HCT116 (cell line): ENCODE results near the gene RBM39. TPM values are rescaled to one million over a fixed set of nuclear protein-coding genes. Genes with fewer than 3 reads are reported as not detected.

ENCODE experiments used
- ATAC-seq: fragments of 200-7000 bp; cut with Tn5 transposase; 2 replicates; pipeline ENCODE4 v1.9.1; 2020; ENCODE audit warnings: mild to moderate bottlenecking, moderate library complexity
- BruUV-seq: library from RNA; stranded (reverse); fragments of 400-500 nt; replicated peaks from 2 replicates; lab custom pipeline; 2021; lab: Mats Ljungman, UMichigan
- CTCF ChIA-PET: fragments of 300-600 bp; sonication (Branson Sonifier 250); formaldehyde crosslinking; loops from one replicate; lab custom pipeline; 2021; ENCODE audit warnings: antibody characterized with exemption; lab: Charles Lee
- POLR2A ChIA-PET: fragments of 300-600, 350-600 bp; sonication (Branson Sonifier 250); formaldehyde crosslinking; loops from one replicate; lab custom pipeline; 2021; ENCODE audit warnings: antibody characterized with exemption; lab: Charles Lee
- RAD21 ChIA-PET, 2 experiments: fragments of 300-600 bp; sonication (Branson Sonifier 250); formaldehyde crosslinking; loops; one replicate each; lab custom pipeline; 2023; ENCODE audit warnings: low total read pairs in 2 of 2; ENCODE audit not compliant: uncharacterized antibody in 2 of 2, unreplicated experiment in 2 of 2, low non-redundant PET in 1 of 2; lab: Charles Lee
- DNase-seq: peaks from one replicate; pipeline ENCODE4 v3.0.0-alpha.2; 2010; ENCODE audit warnings: low read depth, low spot score
- H2AFZ ChIP-seq: fragments of 200-600 bp; shearing (Covaris generic), sonication (generic); 2 replicates; pipeline ENCODE4 v1.6.1; 2017; ENCODE audit warnings: low read depth, mixed run types, mixed read lengths, antibody characterized with exemption, low read length; ENCODE audit not compliant: poor library complexity, severe bottlenecking
- H3K27ac ChIP-seq: 2 replicates; pipeline ENCODE4 v1.5.1; 2012; ENCODE audit warnings: low read depth, low read length
- H3K27me3 ChIP-seq: fragments of 200-600 bp; sonication (generic); 2 replicates; pipeline ENCODE4 v1.6.1; 2016; ENCODE audit warnings: mixed run types, low read length, mixed read lengths; ENCODE audit not compliant: insufficient read depth
- H3K36me3 ChIP-seq, 2 experiments: fragments of 200-500 bp in 1 of 2; fragments of 200-600 bp in 1 of 2; sonication (Bioruptor generic) in 1 of 2; sonication (generic) in 1 of 2; 2 replicates each; pipeline versions ENCODE4 v1.5.1 to v1.6.1; 2014 to 2016; ENCODE audit warnings: low read length in 2 of 2, inconsistent platforms in 1 of 2, mixed read lengths in 1 of 2, mixed run types in 1 of 2; ENCODE audit not compliant: insufficient read depth in 2 of 2, control insufficient read depth in 1 of 2
- H3K4me1 ChIP-seq, 2 experiments: fragments of 200-600 bp in 1 of 2; sonication (generic) in 1 of 2; 2 replicates each; pipeline versions ENCODE4 v1.5.1 to v1.6.1; 2012 to 2017; ENCODE audit warnings: low read length in 2 of 2, inconsistent platforms in 1 of 2, mild to moderate bottlenecking in 1 of 2, mixed read lengths in 1 of 2, mixed run types in 1 of 2, moderate library complexity in 1 of 2; ENCODE audit not compliant: insufficient read depth in 2 of 2, control insufficient read depth in 1 of 2
- H3K4me2 ChIP-seq: fragments of 200-600 bp; sonication (generic); 2 replicates; pipeline ENCODE4 v1.6.1; 2017; ENCODE audit warnings: mixed run types, low read length, mixed read lengths
- H3K4me3 ChIP-seq, 2 experiments: fragments of 200-600 bp in 1 of 2; sonication (generic) in 1 of 2; replicated peaks in 1 of 2; 2 replicates each; pipeline ENCODE4 v1.5.1; 2011 to 2016; ENCODE audit warnings: low read length in 2 of 2, control low read depth in 1 of 2, low read depth in 1 of 2, mild to moderate bottlenecking in 1 of 2, mixed read lengths in 1 of 2, mixed run types in 1 of 2
- H3K79me2 ChIP-seq: fragments of 200-600 bp; sonication (generic); 2 replicates; pipeline ENCODE4 v1.6.1; 2017; ENCODE audit warnings: mild to moderate bottlenecking, mixed run types, low read length, moderate library complexity, mixed read lengths; ENCODE audit not compliant: insufficient read depth
- H3K9ac ChIP-seq: fragments of 200-600 bp; sonication (generic); 2 replicates; pipeline ENCODE4 v1.6.1; 2016; ENCODE audit warnings: low read length, mixed read lengths
- H3K9me2 ChIP-seq: fragments of 200-600 bp; sonication (generic), shearing (Covaris generic); 2 replicates; pipeline ENCODE4 v1.6.1; 2017; ENCODE audit warnings: mixed run types, mild to moderate bottlenecking, moderate library complexity; ENCODE audit not compliant: insufficient read depth
- H3K9me3 ChIP-seq, 2 experiments: fragments of 200-500 bp in 1 of 2; fragments of 200-600 bp in 1 of 2; sonication (Bioruptor generic) in 1 of 2; sonication (generic) in 1 of 2; 2 replicates each; pipeline ENCODE4 v1.6.1; 2014 to 2017; ENCODE audit warnings: low read length in 2 of 2, mixed read lengths in 2 of 2, inconsistent platforms in 1 of 2, low read depth in 1 of 2, mild to moderate bottlenecking in 1 of 2, mixed run types in 1 of 2, moderate library complexity in 1 of 2; ENCODE audit not compliant: control insufficient read depth in 1 of 2, insufficient read depth in 1 of 2
- H4K20me1 ChIP-seq: fragments of 200-600 bp; sonication (generic), shearing (Covaris generic); 2 replicates; pipeline ENCODE4 v1.6.1; 2017; ENCODE audit warnings: mixed run types, mild to moderate bottlenecking, moderate library complexity; ENCODE audit not compliant: insufficient read depth
- CBX3 ChIP-seq: IDR thresholded peaks from 2 replicates; pipeline ENCODE4 v1.6.1; 2012; ENCODE audit warnings: low read depth
- CEBPB ChIP-seq: IDR thresholded peaks from 2 replicates; pipeline ENCODE4 v1.6.1; 2012; ENCODE audit warnings: low read depth
- EGR1 ChIP-seq: IDR thresholded peaks from 2 replicates; pipeline ENCODE4 v1.6.1; 2012; ENCODE audit warnings: low read depth
- ELF1 ChIP-seq: IDR thresholded peaks from 2 replicates; pipeline ENCODE4 v1.6.1; 2012; ENCODE audit warnings: low read depth, borderline replicate concordance
- EZH2 ChIP-seq: fragments of 200-600 bp; sonication (generic); IDR thresholded peaks from 2 replicates; pipeline ENCODE4 v1.6.1; 2017; ENCODE audit warnings: antibody characterized with exemption, mixed run types
- EZH2phosphoT487 ChIP-seq: fragments of 200-600 bp; IDR thresholded peaks from 2 replicates; pipeline ENCODE4 v1.6.1; 2018; ENCODE audit warnings: antibody characterized with exemption, borderline replicate concordance
- JUND ChIP-seq: IDR thresholded peaks from 2 replicates; pipeline ENCODE4 v1.6.1; 2012
- POLR2A ChIP-seq: IDR thresholded peaks from 2 replicates; pipeline ENCODE4 v1.7.0; 2011; ENCODE audit warnings: borderline replicate concordance; ENCODE audit not compliant: insufficient read depth, insufficient read length; ENCODE audit errors: extremely low read depth
- RAD21 ChIP-seq: IDR thresholded peaks from 2 replicates; pipeline ENCODE4 v1.6.1; 2012; ENCODE audit warnings: low read depth, mild to moderate bottlenecking
- REST ChIP-seq: IDR thresholded peaks from 2 replicates; pipeline ENCODE4 v1.6.1; 2012; ENCODE audit warnings: low read depth
- SIN3A ChIP-seq: IDR thresholded peaks from 2 replicates; pipeline ENCODE4 v1.6.1; 2012; ENCODE audit warnings: low read depth
- SP1 ChIP-seq: IDR thresholded peaks from 2 replicates; pipeline ENCODE4 v1.6.1; 2012; ENCODE audit warnings: low read depth
- SRF ChIP-seq: IDR thresholded peaks from 2 replicates; pipeline ENCODE4 v1.6.1; 2012; ENCODE audit warnings: low read depth
- TCF7L2 ChIP-seq: IDR thresholded peaks from 2 replicates; pipeline ENCODE4 v1.7.0; 2011; ENCODE audit warnings: borderline replicate concordance, inconsistent platforms; ENCODE audit not compliant: insufficient read depth, insufficient read length; ENCODE audit errors: extremely low read depth
- YY1 ChIP-seq: IDR thresholded peaks from 2 replicates; pipeline ENCODE4 v1.6.1; 2011; ENCODE audit warnings: low read length, low read depth, moderate library complexity, mild to moderate bottlenecking; ENCODE audit not compliant: insufficient replicate concordance; ENCODE audit errors: extremely low read depth
- ZNF274 ChIP-seq: fragments of 200-500 bp; sonication (Bioruptor generic); IDR thresholded peaks from 2 replicates; pipeline ENCODE4 v1.6.1; 2014; ENCODE audit warnings: mild to moderate bottlenecking, low read depth, low read length, inconsistent platforms
- intact Hi-C: fragments of 100-400 bp; cut with micrococcal nuclease; formaldehyde crosslinking; loops from 2 replicates; pipeline ENCODE4 v1.10.0; 2022
- total RNA-seq: library from RNA; stranded (reverse); gene quantifications from one replicate; pipeline ENCODE4 v1.2.1, GENCODE V29; 2021; ENCODE audit not compliant: unreplicated experiment
- TF ChIP-seq, protein P1 (sequence below): IDR thresholded peaks from 2 replicates; pipeline ENCODE4 v1.6.1; 2011; ENCODE audit warnings: mild to moderate bottlenecking, low read length, moderate library complexity; ENCODE audit not compliant: insufficient replicate concordance; ENCODE audit errors: extremely low read depth
- TF ChIP-seq, protein P2 (sequence below): IDR thresholded peaks from 2 replicates; pipeline ENCODE4 v1.6.1; 2012
- TF ChIP-seq, protein P3 (sequence below): IDR thresholded peaks from 2 replicates; pipeline ENCODE4 v1.6.1; 2012
- TF ChIP-seq, protein P4 (sequence below), 3 experiments: fragments of 200-600 bp in 1 of 3; sonication (generic) in 1 of 3; IDR thresholded peaks in 2 of 3; conservative IDR thresholded peaks in 1 of 3; 2 replicates each; pipeline ENCODE4 v1.5.1; 2012 to 2017; ENCODE audit warnings: low read depth in 2 of 3, low read length in 2 of 3, antibody characterized with exemption in 1 of 3, borderline replicate concordance in 1 of 3, control low read depth in 1 of 3, mild to moderate bottlenecking in 1 of 3, mixed read lengths in 1 of 3, mixed run types in 1 of 3, moderate library complexity in 1 of 3; ENCODE audit not compliant: insufficient read depth in 1 of 3

Gene RBM39
- total RNA-seq, 1 experiment from 2014 or later: 234 TPM

- Histone ChIP-seq H3K79me2 (peaks cover 78% of the 10 kb centered on the region), H3K9me3 (no peaks in the 10 kb centered on the region), H3K36me3 (peaks cover 0 to 6% of the 10 kb centered on the region in 2 experiments; a peak in 3 of 4 replicates), H3K27me3 (no peaks in the 10 kb centered on the region), H2AFZ (no peak overlapping the region), H3K9ac (peak overlapping the region; percentile 97), H3K4me1 (peaks cover 31 to 43% of the 10 kb centered on the region in 2 experiments), H4K20me1 (peaks cover 54% of the 10 kb centered on the region), H3K4me3 (peak overlapping the region in 1 of 2 experiments; percentile 79; a peak in 1 of 4 replicates), H3K4me2 (peak overlapping the region; percentile 80), H3K27ac (no peak overlapping the region), H3K9me2 (no peaks in the 10 kb centered on the region)
- ChIA-PET POLR2A (no interaction called here), RAD21 (no interaction called here), CTCF (no interaction called here)
- DNase-seq (no peak), ATAC-seq (no peak)
- no TSS peak for BruUV-seq
- TF ChIP-seq RAD21 (no peak), EZH2phosphoT487 (no peak), EGR1 (no peak), CEBPB (no peak), ELF1 (no peak), EZH2 (no peak), REST (no peak), ZNF274 (no peak), JUND (no peak), TCF7L2 (no peak), SP1 (no peak), SIN3A (no peak), POLR2A (no peak), CBX3 (no peak), YY1 (no peak), SRF (no peak)
- TF ChIP-seq, protein P1, sequence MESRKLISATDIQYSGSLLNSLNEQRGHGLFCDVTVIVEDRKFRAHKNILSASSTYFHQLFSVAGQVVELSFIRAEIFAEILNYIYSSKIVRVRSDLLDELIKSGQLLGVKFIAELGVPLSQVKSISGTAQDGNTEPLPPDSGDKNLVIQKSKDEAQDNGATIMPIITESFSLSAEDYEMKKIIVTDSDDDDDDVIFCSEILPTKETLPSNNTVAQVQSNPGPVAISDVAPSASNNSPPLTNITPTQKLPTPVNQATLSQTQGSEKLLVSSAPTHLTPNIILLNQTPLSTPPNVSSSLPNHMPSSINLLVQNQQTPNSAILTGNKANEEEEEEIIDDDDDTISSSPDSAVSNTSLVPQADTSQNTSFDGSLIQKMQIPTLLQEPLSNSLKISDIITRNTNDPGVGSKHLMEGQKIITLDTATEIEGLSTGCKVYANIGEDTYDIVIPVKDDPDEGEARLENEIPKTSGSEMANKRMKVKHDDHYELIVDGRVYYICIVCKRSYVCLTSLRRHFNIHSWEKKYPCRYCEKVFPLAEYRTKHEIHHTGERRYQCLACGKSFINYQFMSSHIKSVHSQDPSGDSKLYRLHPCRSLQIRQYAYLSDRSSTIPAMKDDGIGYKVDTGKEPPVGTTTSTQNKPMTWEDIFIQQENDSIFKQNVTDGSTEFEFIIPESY: no peak
- TF ChIP-seq, protein P2, sequence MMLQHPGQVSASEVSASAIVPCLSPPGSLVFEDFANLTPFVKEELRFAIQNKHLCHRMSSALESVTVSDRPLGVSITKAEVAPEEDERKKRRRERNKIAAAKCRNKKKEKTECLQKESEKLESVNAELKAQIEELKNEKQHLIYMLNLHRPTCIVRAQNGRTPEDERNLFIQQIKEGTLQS: no peak
- TF ChIP-seq, protein P3, sequence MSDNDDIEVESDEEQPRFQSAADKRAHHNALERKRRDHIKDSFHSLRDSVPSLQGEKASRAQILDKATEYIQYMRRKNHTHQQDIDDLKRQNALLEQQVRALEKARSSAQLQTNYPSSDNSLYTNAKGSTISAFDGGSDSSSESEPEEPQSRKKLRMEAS: no peak
- TF ChIP-seq, protein P4, sequence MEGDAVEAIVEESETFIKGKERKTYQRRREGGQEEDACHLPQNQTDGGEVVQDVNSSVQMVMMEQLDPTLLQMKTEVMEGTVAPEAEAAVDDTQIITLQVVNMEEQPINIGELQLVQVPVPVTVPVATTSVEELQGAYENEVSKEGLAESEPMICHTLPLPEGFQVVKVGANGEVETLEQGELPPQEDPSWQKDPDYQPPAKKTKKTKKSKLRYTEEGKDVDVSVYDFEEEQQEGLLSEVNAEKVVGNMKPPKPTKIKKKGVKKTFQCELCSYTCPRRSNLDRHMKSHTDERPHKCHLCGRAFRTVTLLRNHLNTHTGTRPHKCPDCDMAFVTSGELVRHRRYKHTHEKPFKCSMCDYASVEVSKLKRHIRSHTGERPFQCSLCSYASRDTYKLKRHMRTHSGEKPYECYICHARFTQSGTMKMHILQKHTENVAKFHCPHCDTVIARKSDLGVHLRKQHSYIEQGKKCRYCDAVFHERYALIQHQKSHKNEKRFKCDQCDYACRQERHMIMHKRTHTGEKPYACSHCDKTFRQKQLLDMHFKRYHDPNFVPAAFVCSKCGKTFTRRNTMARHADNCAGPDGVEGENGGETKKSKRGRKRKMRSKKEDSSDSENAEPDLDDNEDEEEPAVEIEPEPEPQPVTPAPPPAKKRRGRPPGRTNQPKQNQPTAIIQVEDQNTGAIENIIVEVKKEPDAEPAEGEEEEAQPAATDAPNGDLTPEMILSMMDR (IDR thresholded peaks at IDR 0.05 in 2 of 3, conservative IDR thresholded peaks at IDR 0.05 in 1 of 3; ENCODE audit: borderline replicate concordance in 1 of 3, insufficient read depth in 1 of 3, low read depth in 2 of 3, low read length in 2 of 3): no peak
- intact Hi-C loops: loop anchor here (2.0 kb wide), 1 partner anchor 43 kb away; no protein-coding TSS in a partner anchor
Measured at GRCh38 chr20:35661908-35662307, 80.2 kb downstream of the RBM39 start.
